Neural cell (in vitro differentiated cells): ENCODE data around the gene PRELP.
"Not testable (repeated sequence)": the region's sequence is repeated elsewhere in the genome, so short reads cannot be mapped to it uniquely, and the experiment has no call there.

Experiments used
- EP300 ChIP-seq: fragments of 450-650 bp; conservative IDR thresholded peaks from 2 replicates; pipeline ENCODE4 v1.6.1; 2014; ENCODE audit warnings: antibody characterized with exemption, mild to moderate bottlenecking, moderate library complexity; ENCODE audit not compliant: poor library complexity, severe bottlenecking
- EZH2 ChIP-seq: fragments of 200-600, 300-800 bp; shearing (Covaris generic), sonication (generic); IDR thresholded peaks from 2 replicates; pipeline ENCODE4 v1.6.1; 2014; ENCODE audit warnings: antibody characterized with exemption, low read length, borderline replicate concordance, mild to moderate bottlenecking; ENCODE audit not compliant: insufficient read depth, poor library complexity, severe bottlenecking
- MXI1 ChIP-seq: fragments of 450-650 bp; conservative IDR thresholded peaks from 2 replicates; pipeline ENCODE4 v1.6.1; 2014; ENCODE audit warnings: antibody characterized with exemption, mild to moderate bottlenecking; ENCODE audit not compliant: poor library complexity, severe bottlenecking
- POLR2AphosphoS5 ChIP-seq: IDR thresholded peaks from 2 replicates; pipeline ENCODE4 v1.6.1; 2012
- RAD21 ChIP-seq: fragments of 450-650 bp; conservative IDR thresholded peaks from 2 replicates; pipeline ENCODE4 v1.6.1; 2014; ENCODE audit warnings: antibody characterized with exemption, mild to moderate bottlenecking, moderate library complexity
- SMC3 ChIP-seq: fragments of 450-650 bp; conservative IDR thresholded peaks from 2 replicates; pipeline ENCODE4 v1.6.1; 2014; ENCODE audit warnings: antibody characterized with exemption, mild to moderate bottlenecking, moderate library complexity; ENCODE audit not compliant: poor library complexity
- TAF1 ChIP-seq: IDR thresholded peaks from 2 replicates; pipeline ENCODE4 v1.6.1; 2012; ENCODE audit warnings: low read depth
- TF ChIP-seq, protein P1 (sequence below): fragments of 450-650 bp; IDR thresholded peaks from 2 replicates; pipeline ENCODE4 v1.5.1; 2014; ENCODE audit warnings: antibody characterized with exemption, mild to moderate bottlenecking, moderate library complexity; ENCODE audit not compliant: poor library complexity, severe bottlenecking
- TF ChIP-seq, protein P2 (sequence below): IDR thresholded peaks from 2 replicates; pipeline ENCODE4 v1.6.1; 2012; ENCODE audit warnings: borderline replicate concordance

DNA sequence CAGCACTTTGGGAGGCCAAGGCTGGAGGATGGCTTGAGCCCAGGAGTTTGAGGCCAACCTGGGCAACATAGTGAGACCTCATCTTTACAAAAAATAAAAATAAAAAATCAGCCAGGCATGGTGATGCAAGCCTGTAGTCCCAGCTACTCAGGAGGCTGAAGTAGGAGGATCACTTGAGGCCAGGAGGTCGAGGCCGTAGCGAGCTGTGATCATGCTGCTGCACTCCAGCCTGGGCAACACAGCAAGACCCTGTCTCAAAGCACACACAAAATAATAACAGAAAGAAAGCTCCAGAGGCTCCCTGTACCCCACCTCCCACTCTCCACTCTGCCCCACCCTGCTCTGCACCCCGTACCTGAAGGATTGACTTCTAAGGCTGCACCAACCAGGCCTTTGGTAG, 42.5 kb downstream of the PRELP start:
- TF ChIP-seq, protein P1, sequence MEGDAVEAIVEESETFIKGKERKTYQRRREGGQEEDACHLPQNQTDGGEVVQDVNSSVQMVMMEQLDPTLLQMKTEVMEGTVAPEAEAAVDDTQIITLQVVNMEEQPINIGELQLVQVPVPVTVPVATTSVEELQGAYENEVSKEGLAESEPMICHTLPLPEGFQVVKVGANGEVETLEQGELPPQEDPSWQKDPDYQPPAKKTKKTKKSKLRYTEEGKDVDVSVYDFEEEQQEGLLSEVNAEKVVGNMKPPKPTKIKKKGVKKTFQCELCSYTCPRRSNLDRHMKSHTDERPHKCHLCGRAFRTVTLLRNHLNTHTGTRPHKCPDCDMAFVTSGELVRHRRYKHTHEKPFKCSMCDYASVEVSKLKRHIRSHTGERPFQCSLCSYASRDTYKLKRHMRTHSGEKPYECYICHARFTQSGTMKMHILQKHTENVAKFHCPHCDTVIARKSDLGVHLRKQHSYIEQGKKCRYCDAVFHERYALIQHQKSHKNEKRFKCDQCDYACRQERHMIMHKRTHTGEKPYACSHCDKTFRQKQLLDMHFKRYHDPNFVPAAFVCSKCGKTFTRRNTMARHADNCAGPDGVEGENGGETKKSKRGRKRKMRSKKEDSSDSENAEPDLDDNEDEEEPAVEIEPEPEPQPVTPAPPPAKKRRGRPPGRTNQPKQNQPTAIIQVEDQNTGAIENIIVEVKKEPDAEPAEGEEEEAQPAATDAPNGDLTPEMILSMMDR: not testable (repeated sequence)
- TF ChIP-seq EP300, POLR2AphosphoS5, EZH2, SMC3, RAD21, TAF1, MXI1: not testable (repeated sequence)
- TF ChIP-seq, protein P2, sequence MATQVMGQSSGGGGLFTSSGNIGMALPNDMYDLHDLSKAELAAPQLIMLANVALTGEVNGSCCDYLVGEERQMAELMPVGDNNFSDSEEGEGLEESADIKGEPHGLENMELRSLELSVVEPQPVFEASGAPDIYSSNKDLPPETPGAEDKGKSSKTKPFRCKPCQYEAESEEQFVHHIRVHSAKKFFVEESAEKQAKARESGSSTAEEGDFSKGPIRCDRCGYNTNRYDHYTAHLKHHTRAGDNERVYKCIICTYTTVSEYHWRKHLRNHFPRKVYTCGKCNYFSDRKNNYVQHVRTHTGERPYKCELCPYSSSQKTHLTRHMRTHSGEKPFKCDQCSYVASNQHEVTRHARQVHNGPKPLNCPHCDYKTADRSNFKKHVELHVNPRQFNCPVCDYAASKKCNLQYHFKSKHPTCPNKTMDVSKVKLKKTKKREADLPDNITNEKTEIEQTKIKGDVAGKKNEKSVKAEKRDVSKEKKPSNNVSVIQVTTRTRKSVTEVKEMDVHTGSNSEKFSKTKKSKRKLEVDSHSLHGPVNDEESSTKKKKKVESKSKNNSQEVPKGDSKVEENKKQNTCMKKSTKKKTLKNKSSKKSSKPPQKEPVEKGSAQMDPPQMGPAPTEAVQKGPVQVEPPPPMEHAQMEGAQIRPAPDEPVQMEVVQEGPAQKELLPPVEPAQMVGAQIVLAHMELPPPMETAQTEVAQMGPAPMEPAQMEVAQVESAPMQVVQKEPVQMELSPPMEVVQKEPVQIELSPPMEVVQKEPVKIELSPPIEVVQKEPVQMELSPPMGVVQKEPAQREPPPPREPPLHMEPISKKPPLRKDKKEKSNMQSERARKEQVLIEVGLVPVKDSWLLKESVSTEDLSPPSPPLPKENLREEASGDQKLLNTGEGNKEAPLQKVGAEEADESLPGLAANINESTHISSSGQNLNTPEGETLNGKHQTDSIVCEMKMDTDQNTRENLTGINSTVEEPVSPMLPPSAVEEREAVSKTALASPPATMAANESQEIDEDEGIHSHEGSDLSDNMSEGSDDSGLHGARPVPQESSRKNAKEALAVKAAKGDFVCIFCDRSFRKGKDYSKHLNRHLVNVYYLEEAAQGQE: not testable (repeated sequence)
